Stomach (tissue), 4 donors: ENCODE measurements around the gene SPHK1.

Experiments used
- EP300 ChIP-seq: sonication (generic); formaldehyde crosslinking; IDR thresholded peaks from one replicate; pipeline ENCODE4 v1.6.1; 2017; ENCODE audit warnings: antibody characterized with exemption
- POLR2A ChIP-seq, 4 donors: fragments of 450-650 bp; IDR thresholded peaks; one replicate each; pipeline ENCODE4 v1.6.1; 2016; ENCODE audit warnings: antibody characterized with exemption in 4 of 4, control low read depth in 2 of 4, mild to moderate bottlenecking in 1 of 4, moderate library complexity in 1 of 4
- POLR2AphosphoS5 ChIP-seq, 3 donors: sonication (generic); formaldehyde crosslinking; IDR thresholded peaks; one replicate each; pipeline ENCODE4 v1.6.1; 2016; ENCODE audit warnings: antibody characterized with exemption in 3 of 3
- TF ChIP-seq, protein P1 (sequence below), 7 experiments: fragments of 450-650 bp in 4 of 7; fragments of 200-600 bp in 3 of 7; sonication (generic) in 3 of 7; IDR thresholded peaks; one replicate each; pipeline ENCODE4 v1.5.1; 2016 to 2019; ENCODE audit warnings: antibody characterized with exemption in 7 of 7, control low read depth in 2 of 7, mild to moderate bottlenecking in 1 of 7

DNA sequence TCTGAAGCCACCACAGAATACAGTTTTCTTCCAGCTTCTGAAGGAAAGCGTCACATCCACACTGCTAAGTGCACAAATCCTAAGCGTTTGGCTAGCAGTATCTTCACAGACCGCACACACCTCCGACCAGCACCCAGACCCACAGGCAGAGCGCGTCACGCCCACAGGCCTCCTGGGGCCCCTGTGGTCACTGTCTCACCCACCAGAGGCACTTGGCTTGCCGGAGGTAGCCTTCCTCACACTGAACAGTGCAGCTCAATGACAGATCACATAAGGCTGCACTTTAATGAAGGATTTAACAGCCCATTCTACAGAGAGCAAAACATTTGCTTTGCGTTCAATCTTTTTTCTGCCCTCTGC is 21.2 kb downstream of the SPHK1 start:
- TF ChIP-seq, protein P1, sequence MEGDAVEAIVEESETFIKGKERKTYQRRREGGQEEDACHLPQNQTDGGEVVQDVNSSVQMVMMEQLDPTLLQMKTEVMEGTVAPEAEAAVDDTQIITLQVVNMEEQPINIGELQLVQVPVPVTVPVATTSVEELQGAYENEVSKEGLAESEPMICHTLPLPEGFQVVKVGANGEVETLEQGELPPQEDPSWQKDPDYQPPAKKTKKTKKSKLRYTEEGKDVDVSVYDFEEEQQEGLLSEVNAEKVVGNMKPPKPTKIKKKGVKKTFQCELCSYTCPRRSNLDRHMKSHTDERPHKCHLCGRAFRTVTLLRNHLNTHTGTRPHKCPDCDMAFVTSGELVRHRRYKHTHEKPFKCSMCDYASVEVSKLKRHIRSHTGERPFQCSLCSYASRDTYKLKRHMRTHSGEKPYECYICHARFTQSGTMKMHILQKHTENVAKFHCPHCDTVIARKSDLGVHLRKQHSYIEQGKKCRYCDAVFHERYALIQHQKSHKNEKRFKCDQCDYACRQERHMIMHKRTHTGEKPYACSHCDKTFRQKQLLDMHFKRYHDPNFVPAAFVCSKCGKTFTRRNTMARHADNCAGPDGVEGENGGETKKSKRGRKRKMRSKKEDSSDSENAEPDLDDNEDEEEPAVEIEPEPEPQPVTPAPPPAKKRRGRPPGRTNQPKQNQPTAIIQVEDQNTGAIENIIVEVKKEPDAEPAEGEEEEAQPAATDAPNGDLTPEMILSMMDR (IDR thresholded peaks at IDR 0.05), result no peak
- no peak for TF ChIP-seq POLR2A (IDR thresholded peaks at IDR 0.05)
- TF ChIP-seq POLR2AphosphoS5 (IDR thresholded peaks at IDR 0.05), result no peak
- TF ChIP-seq EP300, result no peak
